GM10847 (cell line): ENCODE data around the gene GCSAML.

Experiments used
- POLR2A ChIP-seq: IDR thresholded peaks from 2 replicates; pipeline ENCODE4 v1.6.1; 2011; ENCODE audit not compliant: insufficient read length; ENCODE audit errors: extremely low read depth

The GCSAML gene

GRCh38 chr1:247551721-247552120 is 2.8 kb downstream of the GCSAML start:
- no peak for TF ChIP-seq POLR2A

- no peak for TF ChIP-seq POLR2A
Observed at GRCh38 chr1:247552231-247552630, 3.3 kb downstream of the GCSAML start.

- no peak for TF ChIP-seq POLR2A
Observed at GRCh38 chr1:247557926-247558674, 9.2 kb downstream of the GCSAML start.

GRCh38 chr1:247561711-247562110 is 12.8 kb downstream of the GCSAML start:
- no peak for TF ChIP-seq POLR2A

- TF ChIP-seq POLR2A, result no peak
Observed at GRCh38 chr1:247562198-247562597, 13.3 kb downstream of the GCSAML start.

- no peak for TF ChIP-seq POLR2A
Observed at GRCh38 chr1:247574236-247574635, 25.3 kb downstream of the GCSAML start.

GRCh38 chr1:247574664-247575063 is 25.7 kb downstream of the GCSAML start:
- TF ChIP-seq POLR2A, result no peak

GRCh38 chr1:247576514-247576913 is 27.6 kb downstream of the GCSAML start:
- no peak for TF ChIP-seq POLR2A

GRCh38 chr1:247578946-247579460 is 30.1 kb downstream of the GCSAML start:
- TF ChIP-seq POLR2A, result no peak

- no peak for TF ChIP-seq POLR2A
Observed at GRCh38 chr1:247588060-247588459, 39.1 kb downstream of the GCSAML start, which contains the start of gene OR2G2. OR2G2 (plus strand) TSS chr1:247588360; CDS start chr1:247588360, 0 bp downstream.

GRCh38 chr1:247605286-247605685 is 56.4 kb downstream of the GCSAML start, which contains the start of gene OR2G3:
OR2G3 (plus strand) TSS chr1:247605586; CDS start chr1:247605586, 0 bp downstream.
- no peak for TF ChIP-seq POLR2A

GRCh38 chr1:247613405-247613804 is 64.5 kb downstream of the GCSAML start:
- TF ChIP-seq POLR2A, result no peak

- TF ChIP-seq POLR2A, result no peak
Observed at GRCh38 chr1:247614625-247615024, 65.7 kb downstream of the GCSAML start.
